GM12878 (cell line): ENCODE data around the gene NFIL3. TPM values are rescaled to one million over a fixed set of nuclear protein-coding genes. Genes with fewer than 3 reads are reported as not detected.

Source experiments
- ATAC-seq: fragments of 200-7000 bp; cut with Tn5 transposase; 3 replicates; pipeline ENCODE4 v1.9.1; 2020; ENCODE audit warnings: mild to moderate bottlenecking, moderate library complexity
- BruUV-seq: library from RNA; stranded (reverse); fragments of 400-500 nt; replicated peaks from 2 replicates; lab custom pipeline; 2021; lab: Mats Ljungman, UMichigan
- CTCF ChIA-PET: fragments of 300-600 bp; sonication (Branson Sonifier 250); formaldehyde crosslinking; extraction: SDS; loops from one replicate; lab custom pipeline; 2021; ENCODE audit warnings: inconsistent platforms; lab: Yijun Ruan, JAX
- POLR2A ChIA-PET: fragments of 350-600 bp; formaldehyde crosslinking; extraction: SDS; loops from one replicate; lab custom pipeline; 2021; ENCODE audit warnings: inconsistent platforms; lab: Charles Lee
- RAD21 ChIA-PET: fragments of 300-600 bp; sonication (Branson Sonifier 250); formaldehyde crosslinking; loops from one replicate; lab custom pipeline; 2023; ENCODE audit warnings: antibody characterized with exemption; ENCODE audit not compliant: unreplicated experiment; lab: Charles Lee
- SMC1A ChIA-PET: fragments of 300-600 bp; sonication (Branson Sonifier 250); formaldehyde crosslinking; loops from one replicate; lab custom pipeline; 2023; ENCODE audit not compliant: unreplicated experiment, uncharacterized antibody; lab: Charles Lee
- DNase-seq: peaks from one replicate; pipeline ENCODE4 v3.0.0-alpha.2; 2011; ENCODE audit warnings: low read depth, low spot score
- FAIRE-seq: peaks from 3 replicates; lab custom pipeline; 2011; peaks lifted over from hg19 to GRCh38; lab: Jason Lieb, UNC
- H2AFZ ChIP-seq: 2 replicates; pipeline ENCODE4 v1.6.0; 2011; ENCODE audit warnings: low read depth, low read length, control low read depth; ENCODE audit not compliant: control insufficient read depth
- H3K27ac ChIP-seq: 2 replicates; pipeline ENCODE4 v1.5.1; 2011; ENCODE audit warnings: control low read depth; ENCODE audit not compliant: control insufficient read depth, insufficient read depth
- H3K27me3 ChIP-seq, 2 experiments: replicated peaks in 1 of 2; 2 replicates each; pipeline versions ENCODE4 v1.6.0 to v1.6.1; 2011; ENCODE audit warnings: low read length in 1 of 2; ENCODE audit not compliant: control insufficient read depth in 2 of 2, insufficient read depth in 2 of 2
- H3K36me3 ChIP-seq, 2 experiments: 2 replicates each; pipeline ENCODE4 v1.5.1; 2011; ENCODE audit warnings: low read length in 1 of 2; ENCODE audit not compliant: control insufficient read depth in 2 of 2, insufficient read depth in 2 of 2
- H3K4me1 ChIP-seq: 2 replicates; pipeline ENCODE4 v1.6.1; 2011; ENCODE audit warnings: mild to moderate bottlenecking, low read length, moderate library complexity, mixed read lengths; ENCODE audit not compliant: control insufficient read depth, insufficient read depth
- H3K4me2 ChIP-seq: 2 replicates; pipeline ENCODE4 v1.6.0; 2011; ENCODE audit warnings: control low read depth; ENCODE audit not compliant: control insufficient read depth, insufficient read depth
- H3K4me3 ChIP-seq: fragments of 200-600 bp; sonication (generic); 2 replicates; pipeline ENCODE4 v1.5.1; 2016
- H3K79me2 ChIP-seq: 2 replicates; pipeline ENCODE4 v1.6.0; 2011; ENCODE audit warnings: low read length; ENCODE audit not compliant: control insufficient read depth, insufficient read depth
- H3K9ac ChIP-seq: 2 replicates; pipeline ENCODE4 v1.8.0; 2011; ENCODE audit warnings: low read length, control low read depth, mixed read lengths; ENCODE audit not compliant: control insufficient read depth, insufficient read depth
- H3K9me3 ChIP-seq: replicated peaks from 3 replicates; pipeline ENCODE4 v1.5.1; 2011; ENCODE audit warnings: mild to moderate bottlenecking, low read length; ENCODE audit not compliant: control insufficient read depth, insufficient read depth
- H4K20me1 ChIP-seq: 2 replicates; pipeline ENCODE4 v1.6.0; 2011; ENCODE audit not compliant: control insufficient read depth, insufficient read depth
- EED ChIP-seq: sonication (generic); IDR thresholded peaks from 2 replicates; pipeline ENCODE4 v1.6.1; 2016; ENCODE audit warnings: antibody characterized with exemption, low read depth
- JUNB ChIP-seq: IDR thresholded peaks from 2 replicates; pipeline ENCODE4 v1.6.1; 2016; ENCODE audit warnings: antibody characterized with exemption, mild to moderate bottlenecking
- PML ChIP-seq: IDR thresholded peaks from 2 replicates; pipeline ENCODE4 v1.6.1; 2012; ENCODE audit warnings: low read length, inconsistent platforms
- SMAD1 ChIP-seq: fragments of 450-650 bp; IDR thresholded peaks from 2 replicates; pipeline ENCODE4 v1.6.1; 2018; ENCODE audit warnings: mild to moderate bottlenecking, low read depth; ENCODE audit not compliant: partially characterized antibody
- SMC3 ChIP-seq: IDR thresholded peaks from 2 replicates; pipeline ENCODE4 v1.6.1; 2011; ENCODE audit warnings: low read length, improper control_type of control experiment, borderline replicate concordance
- STAT1 ChIP-seq: fragments of 450-650 bp; conservative IDR thresholded peaks from 2 replicates; pipeline ENCODE4 v1.6.1; 2014; ENCODE audit warnings: antibody characterized with exemption, mild to moderate bottlenecking
- TAF1 ChIP-seq: IDR thresholded peaks from 2 replicates; pipeline ENCODE4 v1.6.1; 2011; ENCODE audit warnings: mild to moderate bottlenecking, low read depth, low read length, borderline replicate concordance
- TCF12 ChIP-seq: IDR thresholded peaks from 2 replicates; pipeline ENCODE4 v1.6.1; 2011; ENCODE audit warnings: low read depth, mild to moderate bottlenecking, low read length
- TCF7 ChIP-seq: IDR thresholded peaks from 2 replicates; pipeline ENCODE4 v1.6.1; 2014; ENCODE audit warnings: antibody characterized with exemption, borderline replicate concordance
- ZNF384 ChIP-seq: IDR thresholded peaks from 2 replicates; pipeline ENCODE4 v1.6.1; 2012; ENCODE audit warnings: low read depth, mild to moderate bottlenecking, low read length, improper control_type of control experiment, borderline replicate concordance
- WGBS: methylation state at CpG from one replicate; pipeline ENCODE4 v1.1.6; 2016; ENCODE audit warnings: low lambda C conversion rate; ENCODE audit not compliant: insufficient replicate concordance, insufficient coverage; ENCODE audit errors: missing lambda C conversion rate; 5-methylcytosine and 5-hydroxymethylcytosine counted together
- in situ Hi-C: fragments of 300-500 bp; cut with MboI; formaldehyde crosslinking; loops from 9 replicates; pipeline ENCODE4 v1.14.3; 2018; ENCODE audit warnings: mixed read lengths
- intact Hi-C: fragments of 100-400 bp; cut with micrococcal nuclease; formaldehyde crosslinking; loops from one replicate; pipeline ENCODE4 v1.14.2; 2022; ENCODE audit not compliant: unreplicated experiment
- polyA plus RNA-seq, 11 experiments: library from polyadenylated mRNA; depleted of rRNA in 4 of 11; unstranded in 6 of 11; stranded (reverse) in 5 of 11; fragments of >200 nt; fragmentation: Nextera tagmentation in 4 of 11; fragmentation: Illumina TruSeq in 1 of 11; extraction: Ambion mirVana in 4 of 11; extraction: Trizol in 1 of 11; gene quantifications; 1 replicate in 1 of 11; 2 replicates in 10 of 11; pipeline versions ENCODE4 v1.2.1 to v1.2.3, GENCODE V29; 2011 to 2016; ENCODE audit warnings: inconsistent platforms in 2 of 11, missing spikeins in 2 of 11, low read depth in 1 of 11
- total RNA-seq, 4 experiments: library from RNA; depleted of rRNA in 3 of 4; stranded (reverse); fragments of >200 nt in 3 of 4; fragmentation: Illumina TruSeq in 1 of 4; extraction: Trizol in 1 of 4; gene quantifications; 2 replicates each; pipeline versions ENCODE4 v1.2.1 to v1.2.3, GENCODE V29; 2013 to 2021
- TF ChIP-seq, protein P1 (sequence below): fragments of 450-650 bp; IDR thresholded peaks from 2 replicates; pipeline ENCODE4 v1.6.1; 2018; ENCODE audit warnings: mild to moderate bottlenecking, low read depth, moderate library complexity; ENCODE audit not compliant: partially characterized antibody
- TF ChIP-seq, protein P2 (sequence below): fragments of 150-350 bp; IDR thresholded peaks from 2 replicates; pipeline ENCODE4 v1.6.1; 2014; ENCODE audit warnings: mild to moderate bottlenecking, low read depth, low read length

Gene NFIL3
- total and polyA plus RNA-seq, 10 of the 15 experiments (the other 5 are each of a cell fraction or from before 2014, with no cell fraction given) = 0.18 to 1.0 (median 0.36) TPM; not detected in 3

DNA sequence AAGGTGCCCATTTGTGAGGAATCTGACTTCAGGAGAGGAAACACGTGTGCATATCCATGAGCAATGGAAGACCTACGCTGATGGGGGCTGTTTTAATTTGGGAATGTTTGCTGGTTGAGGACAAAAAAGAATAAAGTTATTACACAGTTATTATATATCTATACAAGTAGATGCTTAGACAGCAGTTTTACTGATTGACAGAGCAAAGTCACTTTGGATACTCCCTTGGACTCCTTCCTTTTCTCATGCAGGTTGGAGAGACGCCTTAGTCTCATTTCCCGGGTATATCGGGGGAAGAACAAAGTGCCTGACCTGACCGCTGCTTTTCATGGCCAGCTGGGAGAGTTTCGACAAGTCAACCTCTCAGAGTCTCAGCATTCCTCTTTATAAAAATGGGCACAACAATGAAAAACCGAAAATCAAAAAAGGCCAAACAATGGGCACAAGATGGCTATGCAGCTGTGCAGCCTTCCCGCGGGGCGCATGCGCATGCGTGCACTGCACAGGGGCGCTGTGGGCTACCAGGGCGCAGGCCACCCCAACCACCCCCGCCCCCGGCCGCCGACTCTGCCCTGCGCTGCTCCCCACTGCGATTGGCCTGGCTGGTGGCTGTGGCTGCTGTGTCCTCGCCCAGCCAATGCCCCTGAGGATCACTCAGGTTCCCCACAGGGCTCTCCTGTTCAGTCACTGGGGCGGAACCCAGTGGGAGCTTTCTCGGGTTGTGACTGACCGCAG, 18.1 kb downstream of the NFIL3 start:
- H3K27ac ChIP-seq = no peak overlapping the region
- CTCF ChIA-PET = no interaction called here
- POLR2A ChIA-PET = no interaction called here
- TF ChIP-seq EED (no peak), SMAD1 (no peak), TAF1 (no peak)
- no peak overlapping the region for H2AFZ ChIP-seq
- ATAC-seq (no peak), FAIRE-seq (no peak), DNase-seq (no peak)
- no peaks in the 10 kb centered on the region; a peak in 1 of 4 replicates for H3K36me3 ChIP-seq
- H3K4me3 ChIP-seq = no peak overlapping the region
- in situ Hi-C loops (no loop called here), intact Hi-C loops (no loop called here)
- H4K20me1 ChIP-seq = no peaks in the 10 kb centered on the region
- H3K27me3 ChIP-seq = no peaks in the 10 kb centered on the region; a peak in 1 of 4 replicates
- BruUV-seq = no TSS peak
- H3K79me2 ChIP-seq = no peaks in the 10 kb centered on the region
- H3K4me1 ChIP-seq = no peaks in the 10 kb centered on the region
- whole genome bisulfite sequencing = 82% methylated on average over 24 of the region's 25 CpGs
- SMC1A ChIA-PET = no interaction called here
- H3K9me3 ChIP-seq = no peaks in the 10 kb centered on the region
- no peak overlapping the region for H3K9ac ChIP-seq
- H3K4me2 ChIP-seq = no peak overlapping the region
- RAD21 ChIA-PET = no interaction called here

DNA sequence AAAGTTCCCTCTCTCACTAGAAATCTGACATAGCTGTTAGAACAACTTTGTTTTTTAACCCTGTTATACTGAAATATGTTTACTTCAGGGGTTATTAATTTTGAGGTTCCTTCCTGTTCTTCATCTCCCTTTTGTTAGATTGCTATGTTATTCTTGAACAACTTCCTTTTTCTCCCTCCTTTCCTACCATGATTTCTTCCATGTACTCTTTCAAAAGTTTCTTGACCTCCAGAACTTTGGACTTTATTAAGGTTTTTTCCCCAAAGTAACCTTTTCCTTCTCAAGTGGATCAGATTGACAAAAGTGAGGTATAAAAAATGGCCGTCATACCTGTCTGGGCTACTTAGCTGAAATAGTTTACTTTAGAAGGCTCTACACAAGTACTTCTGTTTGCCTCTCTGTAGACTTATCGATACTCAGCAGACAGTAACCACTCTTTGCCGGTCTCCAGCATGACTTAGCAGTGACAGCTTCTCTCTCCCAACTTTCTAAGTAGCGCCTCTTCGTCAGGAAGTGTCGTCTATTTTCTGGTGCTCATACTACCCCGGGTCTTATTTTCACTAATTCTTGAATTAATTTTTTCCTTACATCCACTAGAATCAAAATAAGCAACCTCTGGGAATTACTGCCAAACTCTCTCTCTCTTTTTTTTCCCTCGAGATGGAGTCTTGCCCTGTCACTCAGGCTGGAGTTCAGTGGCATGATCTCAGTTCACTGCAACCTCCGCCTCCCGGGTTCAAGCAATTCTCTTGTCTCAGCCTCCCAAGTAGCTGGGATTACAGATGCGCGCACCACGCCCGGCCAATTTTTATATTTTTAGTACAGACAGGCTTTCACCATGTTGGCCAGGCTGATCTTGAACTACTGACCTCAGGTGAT, 19.7 kb downstream of the NFIL3 start:
- intact Hi-C loops (no loop called here), in situ Hi-C loops (no loop called here)
- Histone ChIP-seq H3K9me3 (no peaks in the 10 kb centered on the region), H3K79me2 (no peaks in the 10 kb centered on the region), H3K9ac (no peak overlapping the region), H4K20me1 (no peaks in the 10 kb centered on the region), H2AFZ (no peak overlapping the region), H3K4me2 (no peak overlapping the region), H3K27ac (no peak overlapping the region), H3K4me3 (no peak overlapping the region), H3K27me3 (peaks cover 0 to 3% of the 10 kb centered on the region in 2 experiments; a peak in 3 of 4 replicates), H3K36me3 (no peaks in the 10 kb centered on the region), H3K4me1 (no peaks in the 10 kb centered on the region)
- POLR2A ChIA-PET = no interaction called here
- 73% methylated on average over 14 of the region's 14 CpGs for WGBS
- no peak for DNase-seq
- CTCF ChIA-PET = no interaction called here
- BruUV-seq = no TSS peak
- SMC1A ChIA-PET = interaction anchor here (0.6 kb wide), 1 partner anchor 346 kb away, joined by 3 read pairs; no protein-coding TSS in a partner anchor
- FAIRE-seq = no peak
- ATAC-seq = no peak
- RAD21 ChIA-PET = no interaction called here
- TF ChIP-seq SMC3 (no peak), PML (no peak), STAT1 (no peak), JUNB (no peak), TCF7 (no peak), TCF12 (no peak), ZNF384 (no peak)
- TF ChIP-seq, protein P1, sequence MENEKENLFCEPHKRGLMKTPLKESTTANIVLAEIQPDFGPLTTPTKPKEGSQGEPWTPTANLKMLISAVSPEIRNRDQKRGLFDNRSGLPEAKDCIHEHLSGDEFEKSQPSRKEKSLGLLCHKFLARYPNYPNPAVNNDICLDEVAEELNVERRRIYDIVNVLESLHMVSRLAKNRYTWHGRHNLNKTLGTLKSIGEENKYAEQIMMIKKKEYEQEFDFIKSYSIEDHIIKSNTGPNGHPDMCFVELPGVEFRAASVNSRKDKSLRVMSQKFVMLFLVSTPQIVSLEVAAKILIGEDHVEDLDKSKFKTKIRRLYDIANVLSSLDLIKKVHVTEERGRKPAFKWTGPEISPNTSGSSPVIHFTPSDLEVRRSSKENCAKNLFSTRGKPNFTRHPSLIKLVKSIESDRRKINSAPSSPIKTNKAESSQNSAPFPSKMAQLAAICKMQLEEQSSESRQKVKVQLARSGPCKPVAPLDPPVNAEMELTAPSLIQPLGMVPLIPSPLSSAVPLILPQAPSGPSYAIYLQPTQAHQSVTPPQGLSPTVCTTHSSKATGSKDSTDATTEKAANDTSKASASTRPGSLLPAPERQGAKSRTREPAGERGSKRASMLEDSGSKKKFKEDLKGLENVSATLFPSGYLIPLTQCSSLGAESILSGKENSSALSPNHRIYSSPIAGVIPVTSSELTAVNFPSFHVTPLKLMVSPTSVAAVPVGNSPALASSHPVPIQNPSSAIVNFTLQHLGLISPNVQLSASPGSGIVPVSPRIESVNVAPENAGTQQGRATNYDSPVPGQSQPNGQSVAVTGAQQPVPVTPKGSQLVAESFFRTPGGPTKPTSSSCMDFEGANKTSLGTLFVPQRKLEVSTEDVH = no peak
- TF ChIP-seq, protein P2, sequence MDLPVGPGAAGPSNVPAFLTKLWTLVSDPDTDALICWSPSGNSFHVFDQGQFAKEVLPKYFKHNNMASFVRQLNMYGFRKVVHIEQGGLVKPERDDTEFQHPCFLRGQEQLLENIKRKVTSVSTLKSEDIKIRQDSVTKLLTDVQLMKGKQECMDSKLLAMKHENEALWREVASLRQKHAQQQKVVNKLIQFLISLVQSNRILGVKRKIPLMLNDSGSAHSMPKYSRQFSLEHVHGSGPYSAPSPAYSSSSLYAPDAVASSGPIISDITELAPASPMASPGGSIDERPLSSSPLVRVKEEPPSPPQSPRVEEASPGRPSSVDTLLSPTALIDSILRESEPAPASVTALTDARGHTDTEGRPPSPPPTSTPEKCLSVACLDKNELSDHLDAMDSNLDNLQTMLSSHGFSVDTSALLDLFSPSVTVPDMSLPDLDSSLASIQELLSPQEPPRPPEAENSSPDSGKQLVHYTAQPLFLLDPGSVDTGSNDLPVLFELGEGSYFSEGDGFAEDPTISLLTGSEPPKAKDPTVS = no peak
